Caco-2 (cell line): ENCODE measurements around the gene SSUH2. TPM values are rescaled to one million over a fixed set of nuclear protein-coding genes. Genes with fewer than 3 reads are reported as not detected.

Experiments used
- BruUV-seq: library from RNA; stranded (reverse); fragments of 400-500 nt; replicated peaks from 2 replicates; lab custom pipeline; 2021; lab: Mats Ljungman, UMichigan
- CTCF ChIA-PET: fragments of 300-600 bp; sonication (Branson Sonifier 250); formaldehyde crosslinking; loops from one replicate; lab custom pipeline; 2022; ENCODE audit warnings: antibody characterized with exemption; lab: Charles Lee
- POLR2A ChIA-PET: fragments of 300-600 bp; sonication (Branson Sonifier 250); formaldehyde crosslinking; loops from one replicate; lab custom pipeline; 2022; ENCODE audit warnings: antibody characterized with exemption; lab: Charles Lee
- DNase-seq, 2 experiments: peaks; one replicate each; pipeline versions ENCODE4 v3.0.0 to v3.0.0-alpha.2; 2020 to 2022
- H3K27me3 ChIP-seq: replicated peaks from 2 replicates; pipeline ENCODE4 v1.6.0; 2011; ENCODE audit warnings: low read length; ENCODE audit not compliant: control insufficient read depth, insufficient read depth
- H3K36me3 ChIP-seq: 2 replicates; pipeline ENCODE4 v1.5.1; 2011; ENCODE audit warnings: low read length; ENCODE audit not compliant: control insufficient read depth, insufficient read depth
- H3K4me1 ChIP-seq: fragments of 250-450 bp; sonication (Bioruptor Pico); 2 replicates; pipeline ENCODE4 v1.5.1; 2020; ENCODE audit warnings: mild to moderate bottlenecking
- H3K4me3 ChIP-seq: 2 replicates; pipeline ENCODE4 v1.5.1; 2011; ENCODE audit warnings: low read depth, mild to moderate bottlenecking, control low read depth, low read length
- H3K9me3 ChIP-seq: fragments of 250-450 bp; sonication (Bioruptor Pico); 2 replicates; pipeline ENCODE4 v1.5.1; 2020; ENCODE audit warnings: mild to moderate bottlenecking, moderate library complexity
- H3K27ac Mint-ChIP-seq: one replicate; pipeline ENCODE4 v1.8.0; 2022; ENCODE audit warnings: mixed read lengths; ENCODE audit not compliant: unreplicated experiment
- H3K27me3 Mint-ChIP-seq: one replicate; pipeline ENCODE4 v1.8.0; 2022; ENCODE audit warnings: mixed read lengths; ENCODE audit not compliant: insufficient read depth, unreplicated experiment
- H3K36me3 Mint-ChIP-seq: one replicate; pipeline ENCODE4 v1.8.0; 2022; ENCODE audit warnings: mild to moderate bottlenecking, mixed read lengths; ENCODE audit not compliant: insufficient read depth, unreplicated experiment
- H3K4me1 Mint-ChIP-seq: one replicate; pipeline ENCODE4 v1.8.0; 2022; ENCODE audit warnings: low read depth, mixed read lengths; ENCODE audit not compliant: unreplicated experiment
- H3K4me3 Mint-ChIP-seq: one replicate; pipeline ENCODE4 v1.8.0; 2022; ENCODE audit warnings: mild to moderate bottlenecking, moderate library complexity, mixed read lengths; ENCODE audit not compliant: unreplicated experiment
- H3K9me3 Mint-ChIP-seq: one replicate; pipeline ENCODE4 v1.8.0; 2022; ENCODE audit warnings: mixed read lengths; ENCODE audit not compliant: unreplicated experiment
- intact Hi-C: fragments of 100-400 bp; cut with micrococcal nuclease; formaldehyde crosslinking; loops from one replicate; pipeline ENCODE4 v1.10.0; 2022; ENCODE audit not compliant: unreplicated experiment
- total RNA-seq: library from RNA; stranded (reverse); gene quantifications from 2 replicates; pipeline ENCODE4 v1.2.3, GENCODE V29; 2022
- TF ChIP-seq, protein P1 (sequence below), 2 experiments: fragments of 200-600 bp in 1 of 2; IDR thresholded peaks; 1 replicate in 1 of 2; 2 replicates in 1 of 2; pipeline versions ENCODE4 v1.5.1 to v1.8.0; 2011 to 2022; ENCODE audit warnings: antibody characterized with exemption in 1 of 2, control low read depth in 1 of 2, inconsistent platforms in 1 of 2, low read depth in 1 of 2, low read length in 1 of 2, mild to moderate bottlenecking in 1 of 2, moderate library complexity in 1 of 2; ENCODE audit not compliant: insufficient read depth in 1 of 2, severe bottlenecking in 1 of 2, unreplicated experiment in 1 of 2

The SSUH2 gene
- total RNA-seq, 1 experiment from 2014 or later, result 9.4 TPM

GRCh38 chr3:8673083-8673737, 28.6 kb upstream of the SSUH2 start:
- H3K4me1 Mint-ChIP-seq, result no peaks in the 10 kb centered on the region
- H3K27ac Mint-ChIP-seq, result no peak overlapping the region
- ChIA-PET CTCF (interaction anchor here (1.0 kb wide), 1 partner anchor 9 kb away, joined by 3 read pairs; no protein-coding TSS in a partner anchor), POLR2A (no interaction called here)
- Histone ChIP-seq H3K27me3 (no peaks in the 10 kb centered on the region), H3K4me3 (no peak overlapping the region), H3K9me3 (no peaks in the 10 kb centered on the region), H3K36me3 (no peaks in the 10 kb centered on the region), H3K4me1 (no peaks in the 10 kb centered on the region)
- intact Hi-C loops, result no loop called here
- no peaks in the 10 kb centered on the region for H3K27me3 Mint-ChIP-seq
- H3K9me3 Mint-ChIP-seq, result no peaks in the 10 kb centered on the region
- no peak for DNase-seq
- H3K4me3 Mint-ChIP-seq, result no peak overlapping the region
- H3K36me3 Mint-ChIP-seq, result no peaks in the 10 kb centered on the region
- TF ChIP-seq, protein P1, sequence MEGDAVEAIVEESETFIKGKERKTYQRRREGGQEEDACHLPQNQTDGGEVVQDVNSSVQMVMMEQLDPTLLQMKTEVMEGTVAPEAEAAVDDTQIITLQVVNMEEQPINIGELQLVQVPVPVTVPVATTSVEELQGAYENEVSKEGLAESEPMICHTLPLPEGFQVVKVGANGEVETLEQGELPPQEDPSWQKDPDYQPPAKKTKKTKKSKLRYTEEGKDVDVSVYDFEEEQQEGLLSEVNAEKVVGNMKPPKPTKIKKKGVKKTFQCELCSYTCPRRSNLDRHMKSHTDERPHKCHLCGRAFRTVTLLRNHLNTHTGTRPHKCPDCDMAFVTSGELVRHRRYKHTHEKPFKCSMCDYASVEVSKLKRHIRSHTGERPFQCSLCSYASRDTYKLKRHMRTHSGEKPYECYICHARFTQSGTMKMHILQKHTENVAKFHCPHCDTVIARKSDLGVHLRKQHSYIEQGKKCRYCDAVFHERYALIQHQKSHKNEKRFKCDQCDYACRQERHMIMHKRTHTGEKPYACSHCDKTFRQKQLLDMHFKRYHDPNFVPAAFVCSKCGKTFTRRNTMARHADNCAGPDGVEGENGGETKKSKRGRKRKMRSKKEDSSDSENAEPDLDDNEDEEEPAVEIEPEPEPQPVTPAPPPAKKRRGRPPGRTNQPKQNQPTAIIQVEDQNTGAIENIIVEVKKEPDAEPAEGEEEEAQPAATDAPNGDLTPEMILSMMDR (IDR thresholded peaks at IDR 0.05; ENCODE audit: insufficient read depth in 1 of 2, low read depth in 1 of 2, low read length in 1 of 2, severe bottlenecking in 1 of 2, unreplicated experiment in 1 of 2), result no peak
- no TSS peak for BruUV-seq

DNA sequence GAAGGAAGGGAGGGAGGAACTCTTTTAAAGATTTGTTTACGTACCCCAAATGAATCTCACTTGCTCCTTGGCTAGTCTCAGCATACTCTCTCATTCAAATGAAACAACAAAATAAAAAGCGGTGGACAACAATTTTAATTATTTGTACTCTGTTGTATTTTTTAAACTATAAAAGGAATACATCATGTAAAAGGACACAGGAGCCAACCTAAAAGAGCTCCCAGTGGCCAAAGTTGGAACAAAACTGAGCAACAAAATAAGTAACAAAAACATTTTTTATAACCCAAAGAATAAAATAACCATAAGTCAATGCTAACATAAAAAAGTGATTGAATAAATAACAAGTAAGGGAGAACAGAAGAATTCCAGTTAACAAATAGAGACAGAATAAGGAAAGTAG, 24.4 kb upstream of the SSUH2 start:
- Mint-ChIP-seq H3K9me3 (no peaks in the 10 kb centered on the region), H3K27ac (no peak overlapping the region), H3K36me3 (no peaks in the 10 kb centered on the region), H3K4me3 (no peak overlapping the region), H3K27me3 (no peaks in the 10 kb centered on the region), H3K4me1 (no peaks in the 10 kb centered on the region)
- no TSS peak for BruUV-seq
- peaks cover 5% of the 10 kb centered on the region for H3K4me1 ChIP-seq
- CTCF ChIA-PET, result no interaction called here
- no peaks in the 10 kb centered on the region for H3K36me3 ChIP-seq
- no peak overlapping the region for H3K4me3 ChIP-seq
- intact Hi-C loops, result loop anchor here (10.0 kb wide), 1 partner anchor 216 kb away; no protein-coding TSS in a partner anchor
- DNase-seq, result no peak
- H3K9me3 ChIP-seq, result no peaks in the 10 kb centered on the region
- TF ChIP-seq, protein P1 (IDR thresholded peaks at IDR 0.05; ENCODE audit: insufficient read depth in 1 of 2, low read depth in 1 of 2, low read length in 1 of 2, severe bottlenecking in 1 of 2, unreplicated experiment in 1 of 2), result no peak
- POLR2A ChIA-PET, result no interaction called here
- H3K27me3 ChIP-seq, result no peaks in the 10 kb centered on the region

GRCh38 chr3:8668216-8668615, 23.6 kb upstream of the SSUH2 start:
- TF ChIP-seq, protein P1 (IDR thresholded peaks at IDR 0.05; ENCODE audit: insufficient read depth in 1 of 2, low read depth in 1 of 2, low read length in 1 of 2, severe bottlenecking in 1 of 2, unreplicated experiment in 1 of 2), result no peak
- CTCF ChIA-PET, result no interaction called here

More at GRCh38 chr3:8668216-8668615, 23.6 kb upstream of the SSUH2 start:
- peaks cover 11% of the 10 kb centered on the region for H3K4me1 ChIP-seq
- H3K36me3 Mint-ChIP-seq, result no peaks in the 10 kb centered on the region
- POLR2A ChIA-PET, result no interaction called here
- H3K27me3 Mint-ChIP-seq, result no peaks in the 10 kb centered on the region
- DNase-seq, result no peak
- no peaks in the 10 kb centered on the region for H3K9me3 Mint-ChIP-seq
- no peaks in the 10 kb centered on the region for H3K27me3 ChIP-seq
- intact Hi-C loops, result loop anchor here (10.0 kb wide), 1 partner anchor 217 kb away; no protein-coding TSS in a partner anchor
- H3K4me3 Mint-ChIP-seq, result no peak overlapping the region
- no peak overlapping the region for H3K27ac Mint-ChIP-seq
- no peak overlapping the region for H3K4me3 ChIP-seq
- H3K36me3 ChIP-seq, result no peaks in the 10 kb centered on the region
- H3K9me3 ChIP-seq, result no peaks in the 10 kb centered on the region
- peaks cover 1% of the 10 kb centered on the region for H3K4me1 Mint-ChIP-seq
- no TSS peak for BruUV-seq
